Measurements from ENCODE around the gene TMEM205.

TMEM205 gene

DNA sequence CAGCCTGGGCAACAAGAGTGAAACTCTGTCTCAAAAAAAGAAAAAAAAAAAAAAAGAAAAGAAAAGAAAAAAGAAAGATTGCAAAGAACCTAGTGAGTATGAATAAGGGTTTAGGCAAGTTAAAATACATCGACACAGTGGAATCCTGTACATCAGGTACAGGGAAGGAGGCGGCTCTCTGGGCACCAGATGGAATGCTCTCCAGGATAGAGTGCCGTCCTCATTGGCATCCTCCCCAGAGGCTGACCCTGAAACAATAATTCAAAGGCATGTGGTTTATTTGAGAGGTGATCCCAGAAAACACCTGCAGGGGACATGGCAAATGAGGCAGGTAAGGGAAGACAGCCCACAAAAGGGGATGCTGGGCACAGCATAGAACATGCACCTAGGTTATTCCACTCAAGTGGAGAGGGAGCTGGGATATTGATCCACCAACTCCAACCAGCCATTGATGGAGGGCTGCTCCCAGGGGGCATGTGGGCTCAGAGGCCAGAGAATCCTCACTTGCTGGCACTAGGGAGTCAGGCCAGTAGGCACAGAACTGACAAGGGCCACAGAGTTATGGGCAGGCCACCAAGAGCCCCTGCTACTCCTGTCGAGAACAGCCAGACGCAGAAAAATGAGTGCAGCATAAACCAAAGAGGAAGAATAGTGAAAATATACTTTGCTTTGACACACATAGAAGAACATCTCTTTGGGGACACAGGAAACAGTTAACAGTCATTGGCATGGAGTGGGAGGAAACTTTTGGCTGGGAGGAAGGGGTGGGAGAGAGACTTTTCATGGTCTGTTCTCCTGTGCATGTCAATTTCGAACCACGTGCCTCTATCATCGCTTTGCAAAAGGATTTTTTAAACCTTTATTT is 45.9 kb downstream of the TMEM205 start:
- DNase-seq (ENCODE audit: low spot score) = peak; percentile 4

GRCh38 chr19:11296264-11296663 is 49.8 kb downstream of the TMEM205 start:
- no peak for DNase-seq (ENCODE audit: low spot score)

DNA sequence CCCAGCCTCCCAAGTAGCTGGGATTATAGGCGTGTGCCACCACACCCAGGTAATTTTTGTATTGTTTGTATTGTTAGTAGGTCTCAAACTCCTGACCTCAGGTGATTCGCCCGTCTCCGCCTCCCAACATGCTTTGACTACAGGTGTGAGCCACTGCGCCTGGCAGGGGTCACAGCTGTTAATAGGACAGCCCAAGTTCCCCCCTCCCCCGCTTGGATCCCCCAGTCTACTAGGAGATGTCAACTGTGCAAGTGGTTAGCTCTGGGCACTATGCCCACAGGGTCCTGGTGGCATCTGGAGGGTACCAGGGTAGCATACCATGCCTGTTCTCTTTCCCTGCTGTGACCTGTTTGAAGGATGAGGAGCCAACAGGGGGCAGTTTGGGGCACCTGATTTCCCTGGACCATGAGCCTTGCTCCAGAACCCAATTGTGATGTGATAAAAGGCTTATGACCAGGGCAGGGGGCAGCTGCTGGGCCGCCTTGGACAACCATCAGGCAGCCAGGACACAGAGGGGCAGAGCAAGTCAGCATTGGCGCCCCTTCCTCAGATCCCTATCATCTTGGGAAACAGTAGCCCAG is 50.3 kb downstream of the TMEM205 start, which contains the start of gene TSPAN16:
Gene TSPAN16, plus strand, starts transcription at position 496 of the 581 bp plus-strand sequence. CDS start 138 bp downstream, outside the sequence.
- DNase-seq (ENCODE audit: low spot score) = no peak

DNA sequence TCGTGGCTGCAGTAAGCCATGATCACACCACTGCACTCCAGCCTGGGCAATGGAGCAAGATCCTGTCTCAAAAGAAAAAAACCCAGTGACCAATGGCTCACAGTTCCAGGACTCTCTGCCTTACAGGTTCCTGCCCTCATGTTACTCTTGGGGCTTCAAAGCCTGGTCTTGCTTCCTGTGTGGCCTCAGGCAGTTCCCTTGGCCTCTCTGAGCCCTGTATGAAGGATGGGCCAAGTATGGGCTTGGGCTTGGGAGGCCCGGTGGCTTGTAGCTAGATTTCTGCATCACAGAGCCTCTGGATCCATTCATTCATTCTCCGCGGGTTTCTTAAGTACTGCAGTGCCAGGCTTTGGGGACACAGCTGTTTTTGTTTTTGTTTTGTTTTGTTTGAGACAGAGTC is 50.9 kb downstream of the TMEM205 start:
- no peak for DNase-seq (ENCODE audit: low spot score)

DNA sequence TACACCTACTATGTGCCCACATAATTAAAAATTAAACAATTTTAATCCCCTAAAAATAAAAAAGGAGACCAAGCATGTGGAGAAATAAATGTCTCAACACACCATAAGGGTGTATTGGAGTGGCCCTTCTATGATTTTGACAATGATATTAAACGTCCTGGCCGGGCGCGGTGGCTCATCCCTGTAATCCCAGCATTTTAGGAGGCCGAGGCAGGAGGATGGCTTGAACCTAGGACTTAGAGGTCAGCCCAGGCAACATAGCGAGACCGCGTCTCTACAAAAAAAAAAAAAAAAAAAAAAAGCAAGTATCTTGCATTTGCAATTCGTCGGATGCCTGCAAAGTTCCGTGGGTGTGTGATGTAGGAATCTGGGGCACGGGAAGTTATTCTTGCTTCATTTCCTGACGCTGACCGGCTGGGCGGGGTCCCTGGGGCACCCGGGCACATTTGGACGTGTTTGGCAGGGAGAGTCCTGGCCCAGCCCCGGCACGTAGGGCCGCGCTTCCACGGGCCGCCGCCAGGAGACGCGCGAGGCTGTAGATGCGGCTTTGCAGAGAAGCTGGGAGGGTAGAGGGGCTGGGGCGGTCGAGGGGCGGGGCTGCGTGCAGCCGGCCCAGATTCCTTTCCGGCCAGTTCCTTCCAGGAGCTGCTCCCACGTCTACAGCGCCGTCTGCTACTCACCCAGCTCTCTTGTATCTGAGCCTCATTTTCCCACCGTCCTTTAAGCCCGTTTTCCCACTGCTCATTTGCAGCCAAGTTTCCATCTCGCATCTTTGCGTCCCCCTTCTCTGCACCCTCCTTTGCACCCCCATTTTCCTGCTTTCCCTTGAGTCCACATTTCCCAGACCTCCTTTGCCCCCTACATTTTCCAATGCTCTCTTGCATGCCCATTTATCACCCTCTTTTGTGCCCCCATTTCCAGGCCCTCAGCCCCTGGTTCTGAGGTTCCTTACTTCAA is 52.4 kb downstream of the TMEM205 start:
- peak; percentile 97 for DNase-seq (ENCODE audit: low spot score)

Data from iPS-NIHi11 (cell line).